ENCODE results near the gene MKX. TPM values are rescaled to one million over a fixed set of nuclear protein-coding genes. Genes with fewer than 3 reads are reported as not detected.

The MKX gene
- total RNA-seq, 2 experiments from 2014 or later = 0.04 TPM; not detected in 1

- CTCF ChIA-PET = no interaction called here
- no peaks in the 10 kb centered on the region for H3K36me3 Mint-ChIP-seq (ENCODE audit: low read depth)
- POLR2A ChIA-PET = no interaction called here
Observed at GRCh38 chr10:27625452-27626211, 120.0 kb downstream of the MKX start.

DNA sequence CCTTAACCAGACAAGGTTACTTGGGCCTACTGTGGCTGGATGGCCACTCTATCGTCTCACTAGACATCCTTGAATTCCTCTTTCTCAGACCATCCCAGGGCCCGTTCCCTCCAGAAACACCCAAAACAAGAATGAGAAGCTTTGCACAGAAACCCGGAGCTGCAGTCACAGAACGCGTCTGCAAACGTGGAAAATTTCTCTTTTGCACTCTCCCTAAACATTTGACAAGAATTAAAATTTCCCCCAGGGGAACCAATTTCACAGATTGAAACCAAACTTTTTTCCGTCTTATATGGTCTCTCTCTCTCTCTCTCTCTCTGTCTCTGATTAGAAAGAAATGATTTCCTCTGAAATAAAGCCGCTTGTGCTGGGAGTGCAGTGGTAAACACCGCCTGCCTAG is 120.7 kb downstream of the MKX start:
- ChIA-PET CTCF (no interaction called here), POLR2A (no interaction called here)
- Mint-ChIP-seq H3K36me3 (ENCODE audit: low read depth) (no peaks in the 10 kb centered on the region), H3K4me3 (no peak overlapping the region), H3K27me3 (peaks cover 9% of the 10 kb centered on the region), H3K27ac (no peak overlapping the region), H3K9me3 (no peaks in the 10 kb centered on the region), H3K4me1 (no peaks in the 10 kb centered on the region)
- DNase-seq = no peak

More at GRCh38 chr10:27625452-27626211, 120.0 kb downstream of the MKX start:
- no peaks in the 10 kb centered on the region for H3K9me3 Mint-ChIP-seq
- no peak for DNase-seq
- H3K27ac Mint-ChIP-seq = no peak overlapping the region
- no peaks in the 10 kb centered on the region for H3K4me1 Mint-ChIP-seq
- H3K27me3 Mint-ChIP-seq = peaks cover 8% of the 10 kb centered on the region
- no peak overlapping the region for H3K4me3 Mint-ChIP-seq

Other genes starting within 250 kb of the MKX start
- 10 to 100 TPM; 62.5 to 68.2 TPM for gene RAB18, start 241.5 kb downstream of the MKX start, total RNA-seq